GM10266 (cell line): ENCODE results near the gene EIF2B5.
A peak's percentile ranks its signal among the peaks of the same experiment; 100 is the strongest.

Source experiments
- DNase-seq: peaks from one replicate; pipeline ENCODE4 v3.0.0; 2012; ENCODE audit errors: extremely low spot score
- CTCF ChIP-seq: IDR thresholded peaks from 2 replicates; pipeline ENCODE4 v1.5.1; 2012; ENCODE audit warnings: mild to moderate bottlenecking, low read depth; ENCODE audit not compliant: control insufficient read depth, insufficient read depth; ENCODE audit errors: missing control alignments

EIF2B5 gene

GRCh38 chr3:184174646-184175492, 39.7 kb downstream of the EIF2B5 start, which contains the start of gene AP2M1:
Gene AP2M1, plus strand, starts transcription at chr3:184174855. Its CDS starts 2,139 bp downstream, at chr3:184176994.
- peak; percentile 100 for DNase-seq
- peak; percentile 17 for TF ChIP-seq CTCF

DNA sequence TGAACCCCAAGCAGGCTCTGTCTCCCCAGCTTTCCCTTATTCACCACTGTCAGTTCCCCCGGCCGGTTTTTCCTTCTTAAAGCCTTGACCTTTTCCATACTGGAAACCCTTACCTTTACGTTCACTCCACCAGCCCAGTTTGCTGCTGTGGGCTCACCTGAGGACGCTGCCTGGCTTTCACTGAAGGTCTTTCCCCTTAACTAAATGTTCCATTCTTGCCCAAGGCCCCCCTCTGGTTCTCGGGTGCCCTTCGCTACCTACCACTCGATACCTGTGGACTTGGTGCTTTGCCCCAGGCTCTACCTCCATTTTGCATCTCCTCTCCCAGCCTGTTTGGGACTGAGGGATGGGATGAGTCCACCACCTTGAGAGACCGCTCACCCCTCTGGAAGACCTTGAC, 40.3 kb downstream of the EIF2B5 start:
- no peak for TF ChIP-seq CTCF
- no peak for DNase-seq

DNA sequence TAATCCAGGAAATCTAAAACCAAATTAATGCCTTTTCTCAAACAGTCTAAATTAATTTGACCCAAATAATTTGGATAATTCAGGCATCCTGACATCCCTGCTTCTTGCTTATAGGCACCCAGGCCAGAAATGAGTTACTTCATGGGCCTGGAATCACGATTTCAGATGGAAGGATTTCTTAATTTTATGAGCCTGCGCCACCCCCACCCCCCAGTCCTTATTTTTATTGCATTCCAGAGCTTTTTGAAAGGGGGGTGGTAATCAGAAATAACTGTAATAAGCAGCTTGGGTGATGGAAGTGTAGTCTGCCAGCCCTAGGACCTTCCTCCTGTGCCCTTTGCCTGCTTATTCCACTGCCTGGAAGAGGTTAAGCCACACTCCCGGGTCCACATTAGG, 40.8 kb downstream of the EIF2B5 start:
- TF ChIP-seq CTCF, result no peak
- no peak for DNase-seq

DNA sequence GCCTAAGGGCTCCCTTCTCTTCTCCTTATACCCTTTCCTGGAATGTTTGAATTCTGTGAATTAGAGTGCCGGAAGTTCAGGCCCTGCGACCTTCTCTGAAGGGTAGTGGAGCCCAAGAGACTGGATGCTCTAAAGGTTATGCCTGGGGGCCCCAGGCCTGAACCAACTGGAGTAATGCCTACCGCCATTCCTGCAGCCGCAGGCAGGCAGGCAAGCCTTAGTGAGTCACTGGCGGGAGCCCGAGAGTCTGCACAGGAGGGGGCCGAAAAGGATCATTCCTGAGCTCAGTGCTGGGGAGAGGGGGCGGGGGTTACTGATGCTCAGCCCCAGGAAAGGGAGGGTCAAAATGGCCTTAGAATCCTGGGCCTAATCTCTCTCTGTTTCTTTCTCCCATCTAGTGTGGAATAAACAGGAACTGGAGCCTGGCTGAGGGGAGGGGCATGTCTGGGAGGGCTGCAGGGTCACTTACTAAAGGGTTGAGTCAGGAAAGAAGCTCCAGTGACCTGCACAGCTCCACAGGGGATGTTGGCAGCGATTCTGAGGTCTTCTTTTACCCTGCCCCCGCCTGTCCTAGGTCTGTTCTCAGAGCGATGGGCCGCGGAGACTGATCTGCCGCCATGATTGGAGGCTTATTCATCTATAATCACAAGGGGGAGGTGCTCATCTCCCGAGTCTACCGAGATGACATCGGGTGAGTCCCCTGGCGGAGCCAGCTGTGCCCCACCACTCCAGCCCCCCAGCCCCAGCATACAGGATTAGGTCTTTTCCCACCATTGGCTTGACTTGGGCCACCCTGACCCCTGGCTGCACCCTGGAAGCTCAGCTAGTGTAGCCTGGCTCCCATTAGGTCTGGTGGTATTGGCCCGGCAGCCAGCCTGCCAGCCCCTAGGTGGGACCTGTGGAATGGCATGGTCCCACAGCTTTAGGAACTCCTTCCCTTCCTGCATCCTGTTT, 41.5 kb downstream of the EIF2B5 start:
- DNase-seq, result no peak
- TF ChIP-seq CTCF, result no peak

DNA sequence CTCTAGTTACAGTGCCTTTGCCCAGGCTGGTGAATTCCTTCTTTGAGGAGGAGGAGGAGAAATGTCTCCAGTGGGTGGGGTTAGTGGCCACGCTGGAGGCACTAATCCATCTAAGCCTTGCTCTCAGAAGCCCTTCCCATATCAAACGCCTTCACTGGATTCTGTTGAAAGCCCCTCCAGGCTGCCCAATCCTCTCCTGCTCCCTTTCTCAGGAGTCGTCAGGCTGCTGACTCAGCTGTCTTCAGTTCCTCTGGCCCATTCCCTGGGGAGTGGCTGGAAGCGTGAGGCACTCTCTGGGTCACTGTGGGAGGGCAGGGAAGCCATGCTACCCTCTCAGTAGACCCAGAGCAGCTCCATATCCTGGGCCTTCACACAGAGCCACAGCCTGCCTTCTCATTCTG, 42.2 kb downstream of the EIF2B5 start:
- no peak for DNase-seq
- no peak for TF ChIP-seq CTCF

- TF ChIP-seq CTCF, result no peak
- DNase-seq, result no peak
These were observed 42.7 kb downstream of the EIF2B5 start for GRCh38 chr3:184177767-184178306.
